Fibroblast of skin of scalp (primary cell): ENCODE measurements around the gene SRSF10.
"Not testable (repeated sequence)": the region's sequence is repeated elsewhere in the genome, so short reads cannot be mapped to it uniquely, and the experiment has no call there.

Source experiments
- DNase-seq: peaks from one replicate; pipeline ENCODE4 v3.0.0-alpha.2; 2013

The SRSF10 gene

GRCh38 chr1:23958040-23958809, 21.9 kb downstream of the SRSF10 start:
- DNase-seq, result not testable (repeated sequence)

GRCh38 chr1:23957096-23957495, 23.0 kb downstream of the SRSF10 start:
- no peak for DNase-seq

GRCh38 chr1:23953020-23953419, 27.1 kb downstream of the SRSF10 start:
- no peak for DNase-seq

- DNase-seq, result no peak
Measured at GRCh38 chr1:23947366-23947765, 32.8 kb downstream of the SRSF10 start.

- DNase-seq, result peak; percentile 17
Measured at GRCh38 chr1:23936481-23937176, 43.5 kb downstream of the SRSF10 start.

DNA sequence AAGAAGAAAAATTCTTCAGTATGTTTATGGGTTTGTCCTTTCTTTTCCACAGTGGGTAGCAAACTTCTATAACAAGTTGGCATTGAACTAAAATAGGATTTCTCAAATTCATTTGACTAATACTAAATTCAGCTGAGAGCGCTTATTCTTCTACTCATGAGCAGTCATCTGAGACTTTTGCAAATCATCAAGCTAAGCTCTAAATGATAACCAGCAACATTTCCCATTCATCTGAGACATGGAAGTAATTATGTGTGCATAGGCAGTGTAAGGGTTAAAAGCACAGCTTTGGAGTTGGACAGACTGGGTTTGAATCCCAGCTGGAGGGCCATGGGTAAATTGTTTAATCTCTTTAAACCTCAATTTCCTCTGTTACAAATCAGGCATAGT, 48.6 kb downstream of the SRSF10 start:
- DNase-seq, result no peak

- peak; percentile 52 for DNase-seq
Measured at GRCh38 chr1:23930861-23931490, 49.2 kb downstream of the SRSF10 start.

DNA sequence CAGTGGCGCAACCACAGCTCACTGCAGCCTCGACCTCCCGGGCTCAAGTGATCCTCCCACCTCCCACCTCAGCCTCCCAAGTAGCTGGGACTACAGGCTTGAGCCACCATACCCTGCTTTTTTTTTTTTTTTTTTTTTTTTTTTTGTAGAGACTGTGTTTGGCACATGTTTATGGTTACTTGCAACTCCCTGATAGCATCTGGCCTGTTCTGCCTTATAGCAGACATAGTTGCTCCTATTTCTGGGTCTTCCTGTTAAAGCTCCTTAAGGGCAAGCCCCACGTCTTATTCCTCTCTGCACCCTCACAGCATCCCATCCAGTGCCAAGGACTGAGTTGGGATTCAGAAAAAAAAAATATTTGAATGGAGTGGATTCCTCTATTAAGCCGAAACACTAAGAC, 49.9 kb downstream of the SRSF10 start:
- DNase-seq, result no peak

DNA sequence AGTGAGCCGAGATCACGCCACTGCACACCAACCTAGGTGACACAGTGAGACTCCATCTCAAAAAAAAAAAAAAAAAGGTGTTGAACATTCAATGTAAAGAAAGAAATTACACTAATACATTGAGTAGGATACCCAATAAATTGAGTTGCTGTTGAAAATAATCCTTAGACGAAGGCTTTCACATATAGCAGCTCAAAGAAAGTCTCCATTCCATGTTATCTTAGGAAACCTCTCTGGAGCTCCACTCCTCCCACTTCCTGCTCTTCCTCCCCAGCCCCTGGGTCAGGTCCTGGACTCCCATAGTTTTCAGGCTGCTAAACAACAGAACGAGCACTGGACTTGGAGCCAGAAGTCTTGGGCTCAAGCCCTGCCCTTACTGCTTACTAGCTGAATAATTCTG, 51.3 kb downstream of the SRSF10 start:
- DNase-seq, result no peak

GRCh38 chr1:23927097-23927496, 53.0 kb downstream of the SRSF10 start:
- no peak for DNase-seq

- no peak for DNase-seq
Measured at GRCh38 chr1:23925279-23925678, 54.8 kb downstream of the SRSF10 start.

- no peak for DNase-seq
Measured at GRCh38 chr1:23924601-23925000, 55.5 kb downstream of the SRSF10 start.

GRCh38 chr1:23923592-23924499, 56.3 kb downstream of the SRSF10 start:
- no peak for DNase-seq

- no peak for DNase-seq
Measured at GRCh38 chr1:23922321-23922943, 57.7 kb downstream of the SRSF10 start.

- peak; percentile 54 for DNase-seq
Measured at GRCh38 chr1:23916209-23917131, 63.7 kb downstream of the SRSF10 start.

DNA sequence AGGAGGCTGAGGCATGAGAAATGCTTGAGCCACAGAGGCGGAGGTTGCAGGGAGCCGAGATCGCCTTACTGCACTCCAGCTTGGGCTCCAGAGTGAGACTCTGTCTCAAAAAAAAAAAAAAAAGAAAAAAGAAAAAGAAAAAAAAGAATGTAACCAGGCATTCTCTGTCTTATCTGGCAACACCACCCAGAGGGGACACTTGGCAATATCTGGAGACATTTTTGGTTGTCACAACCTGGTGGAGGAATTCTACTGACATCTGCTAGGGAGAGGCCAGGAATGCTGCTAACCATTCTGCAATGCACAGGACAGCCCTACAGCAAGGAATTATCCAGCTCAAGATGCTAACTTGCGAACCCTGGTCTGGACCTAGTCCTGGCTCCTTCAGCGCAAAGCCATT, 64.7 kb downstream of the SRSF10 start:
- no peak for DNase-seq

DNA sequence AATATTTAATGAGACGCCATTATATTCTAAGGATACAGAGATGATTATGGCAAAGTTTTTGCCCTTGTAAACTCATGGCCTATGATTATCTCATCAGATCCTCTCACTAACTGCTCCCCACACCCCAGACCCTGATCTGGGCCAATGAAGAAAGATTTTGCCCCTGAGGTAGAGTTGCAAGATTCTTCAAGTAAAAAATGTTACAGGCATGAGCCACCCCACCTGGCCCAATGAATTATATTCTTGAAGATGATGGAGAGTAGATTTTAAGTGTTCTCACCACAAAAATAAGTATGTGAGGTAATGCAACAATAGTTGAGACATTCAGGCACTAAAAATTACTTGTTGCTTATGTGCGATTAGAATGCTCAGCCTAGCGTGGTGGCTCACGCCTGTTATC, 65.2 kb downstream of the SRSF10 start:
- no peak for DNase-seq
